Nephron (organoid): Measurements from ENCODE around the gene CGRRF1.

Source experiments
- H3K27ac Mint-ChIP-seq, 3 experiments: 2 replicates each; pipeline ENCODE4 v1.8.0; 2020; ENCODE audit warnings: mixed read lengths in 3 of 3, mild to moderate bottlenecking in 2 of 3, moderate library complexity in 1 of 3
- H3K27me3 Mint-ChIP-seq: 2 replicates; pipeline ENCODE4 v1.8.0; 2021; ENCODE audit warnings: low read depth, mild to moderate bottlenecking, moderate library complexity, mixed read lengths
- H3K36me3 Mint-ChIP-seq: 2 replicates; pipeline ENCODE4 v1.8.0; 2020; ENCODE audit warnings: low read depth, mixed read lengths
- H3K4me1 Mint-ChIP-seq: 2 replicates; pipeline ENCODE4 v1.8.0; 2020; ENCODE audit warnings: mixed read lengths
- H3K4me3 Mint-ChIP-seq, 3 experiments: 2 replicates each; pipeline ENCODE4 v1.8.0; 2020; ENCODE audit warnings: mild to moderate bottlenecking in 3 of 3, mixed read lengths in 3 of 3, moderate library complexity in 2 of 3
- H3K9me3 Mint-ChIP-seq: 2 replicates; pipeline ENCODE4 v1.8.0; 2020; ENCODE audit warnings: mixed read lengths
- CTCF ChIP-seq, 3 experiments: fragments of 200-600 bp; sonication (generic); IDR thresholded peaks; one replicate each; pipeline ENCODE4 v1.5.0; 2021; ENCODE audit warnings: antibody characterized with exemption in 3 of 3; ENCODE audit not compliant: unreplicated experiment in 3 of 3

The CGRRF1 gene

GRCh38 chr14:54489731-54490444, 19.8 kb upstream of the CGRRF1 start:
- H3K4me3 Mint-ChIP-seq, result peak overlapping the region; percentile 82 to 91 (median 91)
- H3K4me1 Mint-ChIP-seq, result peaks cover 36% of the 10 kb centered on the region
- H3K27me3 Mint-ChIP-seq, result no peaks in the 10 kb centered on the region
- peaks cover 17% of the 10 kb centered on the region for H3K36me3 Mint-ChIP-seq
- no peaks in the 10 kb centered on the region for H3K9me3 Mint-ChIP-seq
- no peak for TF ChIP-seq CTCF (IDR thresholded peaks at IDR 0.05; ENCODE audit: unreplicated experiment in 3 of 3)
- peak overlapping the region; percentile 89 to 97 (median 95) for H3K27ac Mint-ChIP-seq

- peaks cover 28% of the 10 kb centered on the region for H3K4me1 Mint-ChIP-seq
- no peaks in the 10 kb centered on the region for H3K9me3 Mint-ChIP-seq
- peak overlapping the region in 2 of 3 experiments; percentile 89 to 97 for H3K27ac Mint-ChIP-seq
- peak overlapping the region in 2 of 3 experiments; percentile 20 to 21 for H3K4me3 Mint-ChIP-seq
- no peak for TF ChIP-seq CTCF (IDR thresholded peaks at IDR 0.05; ENCODE audit: unreplicated experiment in 3 of 3)
- H3K36me3 Mint-ChIP-seq, result peaks cover 10% of the 10 kb centered on the region
- no peaks in the 10 kb centered on the region for H3K27me3 Mint-ChIP-seq
These were observed 19.1 kb upstream of the CGRRF1 start for GRCh38 chr14:54490445-54491175.

- no peak overlapping the region for H3K27ac Mint-ChIP-seq
- H3K4me1 Mint-ChIP-seq, result peaks cover 18% of the 10 kb centered on the region
- H3K4me3 Mint-ChIP-seq, result no peak overlapping the region
- H3K36me3 Mint-ChIP-seq, result no peaks in the 10 kb centered on the region
- TF ChIP-seq CTCF (IDR thresholded peaks at IDR 0.05; ENCODE audit: unreplicated experiment in 3 of 3), result no peak
- H3K9me3 Mint-ChIP-seq, result no peaks in the 10 kb centered on the region
- no peaks in the 10 kb centered on the region for H3K27me3 Mint-ChIP-seq
These were observed 16.4 kb upstream of the CGRRF1 start for GRCh38 chr14:54493293-54493692.

- no peaks in the 10 kb centered on the region for H3K36me3 Mint-ChIP-seq
- no peak overlapping the region for H3K4me3 Mint-ChIP-seq
- no peaks in the 10 kb centered on the region for H3K27me3 Mint-ChIP-seq
- H3K27ac Mint-ChIP-seq, result peak overlapping the region; percentile 32 to 85 (median 47)
- H3K9me3 Mint-ChIP-seq, result no peaks in the 10 kb centered on the region
- TF ChIP-seq CTCF (IDR thresholded peaks at IDR 0.05; ENCODE audit: unreplicated experiment in 3 of 3), result no peak
- H3K4me1 Mint-ChIP-seq, result peaks cover 12% of the 10 kb centered on the region
These were observed 12.5 kb upstream of the CGRRF1 start for GRCh38 chr14:54497224-54497623.

GRCh38 chr14:54498095-54498531, 11.6 kb upstream of the CGRRF1 start:
- no peaks in the 10 kb centered on the region for H3K9me3 Mint-ChIP-seq
- H3K4me1 Mint-ChIP-seq, result peaks cover 8% of the 10 kb centered on the region
- H3K36me3 Mint-ChIP-seq, result no peaks in the 10 kb centered on the region

More at GRCh38 chr14:54498095-54498531, 11.6 kb upstream of the CGRRF1 start:
- peak overlapping the region in 1 of 3 experiments; percentile 8 for H3K4me3 Mint-ChIP-seq
- H3K27me3 Mint-ChIP-seq, result peaks cover 3% of the 10 kb centered on the region
- TF ChIP-seq CTCF (IDR thresholded peaks at IDR 0.05; ENCODE audit: unreplicated experiment in 3 of 3), result no peak
- H3K27ac Mint-ChIP-seq, result peak overlapping the region; percentile 47 to 85 (median 83)
